OCI-LY7 (cell line): Measurements from ENCODE around the gene TRA2B. TPM values are rescaled to one million over a fixed set of nuclear protein-coding genes. Genes with fewer than 3 reads are reported as not detected.

Experiments used
- BruUV-seq: library from RNA; stranded (reverse); fragments of 400-500 nt; replicated peaks from 2 replicates; lab custom pipeline; 2021; lab: Mats Ljungman, UMichigan
- CTCF ChIA-PET: fragments of 300-600 bp; sonication (Branson Sonifier 250); formaldehyde crosslinking; loops from one replicate; lab custom pipeline; 2022; ENCODE audit warnings: antibody characterized with exemption; ENCODE audit not compliant: unreplicated experiment; lab: Charles Lee
- POLR2A ChIA-PET: fragments of 300-600 bp; sonication (Branson Sonifier 250); formaldehyde crosslinking; loops from one replicate; lab custom pipeline; 2022; ENCODE audit warnings: antibody characterized with exemption; lab: Charles Lee
- DNase-seq: peaks from one replicate; pipeline ENCODE4 v3.0.0-alpha.2; 2015; ENCODE audit warnings: low spot score
- H2AFZ ChIP-seq: fragments of 200-600 bp; sonication (generic), shearing (Covaris generic); 2 replicates; pipeline ENCODE4 v1.6.1; 2014; ENCODE audit warnings: mild to moderate bottlenecking, antibody characterized with exemption, low read length, moderate library complexity
- H3K27ac ChIP-seq: fragments of 200-600 bp; sonication (generic); 2 replicates; pipeline ENCODE4 v1.5.1; 2014; ENCODE audit warnings: mixed run types, low read depth, mild to moderate bottlenecking, moderate library complexity, low read length, inconsistent platforms; ENCODE audit not compliant: poor library complexity, severe bottlenecking
- H3K36me3 ChIP-seq: fragments of 200-600 bp; sonication (generic); 2 replicates; pipeline ENCODE4 v1.6.1; 2014; ENCODE audit warnings: mild to moderate bottlenecking, antibody characterized with exemption, low read length, moderate library complexity, mixed read lengths; ENCODE audit not compliant: insufficient read depth
- H3K4me1 ChIP-seq: fragments of 200-600 bp; sonication (generic); 2 replicates; pipeline ENCODE4 v1.5.1; 2014; ENCODE audit warnings: mild to moderate bottlenecking, low read length; ENCODE audit not compliant: insufficient read depth, poor library complexity, severe bottlenecking
- H3K4me2 ChIP-seq: fragments of 200-600 bp; sonication (generic); 2 replicates; pipeline ENCODE4 v1.6.1; 2014; ENCODE audit warnings: mild to moderate bottlenecking, low read length
- H3K4me3 ChIP-seq: fragments of 200-600 bp; sonication (generic); 2 replicates; pipeline ENCODE4 v1.5.1; 2014; ENCODE audit warnings: mild to moderate bottlenecking, low read depth, low read length; ENCODE audit not compliant: poor library complexity, severe bottlenecking
- H3K79me2 ChIP-seq: fragments of 200-600 bp; sonication (generic); 2 replicates; pipeline ENCODE4 v1.6.1; 2016; ENCODE audit warnings: low read depth, mild to moderate bottlenecking, low read length, moderate library complexity, mixed read lengths; ENCODE audit not compliant: insufficient read depth
- H3K9me2 ChIP-seq: fragments of 200-600 bp; sonication (generic); 2 replicates; pipeline ENCODE4 v1.6.1; 2016; ENCODE audit warnings: mild to moderate bottlenecking, low read length, mixed read lengths; ENCODE audit not compliant: insufficient read depth
- H3K9me3 ChIP-seq: fragments of 200-600 bp; sonication (generic); 2 replicates; pipeline ENCODE4 v1.6.1; 2014; ENCODE audit warnings: mild to moderate bottlenecking, mixed run types, low read length, mixed read lengths
- H4K20me1 ChIP-seq: fragments of 200-600 bp; sonication (generic); 2 replicates; pipeline ENCODE4 v1.6.1; 2014; ENCODE audit warnings: mild to moderate bottlenecking, antibody characterized with exemption, low read length, moderate library complexity, mixed read lengths; ENCODE audit not compliant: insufficient read depth
- EZH2phosphoT487 ChIP-seq: fragments of 200-600 bp; sonication (generic); IDR thresholded peaks from 2 replicates; pipeline ENCODE4 v1.6.1; 2018; ENCODE audit warnings: low read depth, borderline replicate concordance, mild to moderate bottlenecking, mixed run types, antibody characterized with exemption, low read length, moderate library complexity, mixed read lengths
- intact Hi-C: fragments of 100-400 bp; cut with micrococcal nuclease; formaldehyde crosslinking; loops from one replicate; pipeline ENCODE4 v1.10.0; 2022; ENCODE audit not compliant: unreplicated experiment
- total RNA-seq, 2 experiments: library from RNA; depleted of rRNA in 1 of 2; stranded (reverse); fragments of >200 nt in 1 of 2; shearing (Covaris generic) in 1 of 2; gene quantifications; 2 replicates each; pipeline ENCODE4 v1.2.3, GENCODE V29; 2014 to 2022
- TF ChIP-seq, protein P1 (sequence below): fragments of 200-600 bp; sonication (generic); conservative IDR thresholded peaks from 2 replicates; pipeline ENCODE4 v1.5.1; 2014; ENCODE audit warnings: mild to moderate bottlenecking, antibody characterized with exemption, low read length, moderate library complexity, mixed read lengths

TRA2B gene
- total RNA-seq, 2 experiments from 2014 or later = 325 to 349 TPM

DNA sequence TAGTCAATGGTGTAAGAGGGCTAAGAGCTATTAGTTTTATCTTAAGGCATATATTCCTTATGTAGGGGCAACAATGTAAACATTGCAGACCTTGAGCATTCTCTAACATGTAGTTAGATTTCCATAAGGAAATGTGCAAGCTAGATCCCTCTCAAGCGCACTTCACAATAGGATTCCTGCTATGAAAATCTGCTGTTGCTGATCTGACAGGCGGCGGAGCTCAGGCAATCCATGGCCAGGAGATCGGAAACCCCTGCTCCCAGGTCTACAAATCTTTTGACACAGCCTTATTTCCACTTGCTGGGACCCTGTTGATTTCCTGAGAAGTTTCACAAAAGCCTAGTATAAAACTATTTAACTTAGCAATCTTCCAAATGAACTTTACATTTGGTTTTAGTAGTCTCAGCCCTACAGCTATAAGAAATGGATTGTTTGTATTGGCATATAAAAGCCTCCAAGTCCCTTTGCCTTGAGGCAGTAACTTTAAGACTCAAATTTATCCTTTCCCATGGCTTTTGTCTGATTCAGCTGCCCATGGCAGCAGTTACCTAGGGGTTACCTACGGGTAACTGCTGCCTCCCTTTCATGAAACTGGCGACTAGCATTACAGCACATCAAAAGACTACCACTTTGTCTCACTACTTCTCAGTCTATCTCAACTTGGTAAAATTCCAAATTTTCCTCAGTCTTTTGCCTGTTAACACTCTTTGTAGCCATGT, 22.7 kb downstream of the TRA2B start:
- Histone ChIP-seq H3K4me1 (no peaks in the 10 kb centered on the region), H3K79me2 (peaks cover 34% of the 10 kb centered on the region; the same call in 1 of the 2 replicates), H3K9me3 (no peaks in the 10 kb centered on the region), H3K27ac (no peak overlapping the region), H2AFZ (no peak overlapping the region), H3K4me3 (no peak overlapping the region), H3K9me2 (no peaks in the 10 kb centered on the region), H4K20me1 (peaks cover 67% of the 10 kb centered on the region), H3K36me3 (peaks cover 76% of the 10 kb centered on the region), H3K4me2 (no peak overlapping the region)
- POLR2A ChIA-PET = interaction anchor here (0.6 to 1.1 kb wide), 3 partner anchors 10 to 184 kb away, joined by 3 read pairs; no protein-coding TSS in a partner anchor
- BruUV-seq = no TSS peak
- TF ChIP-seq, protein P1, sequence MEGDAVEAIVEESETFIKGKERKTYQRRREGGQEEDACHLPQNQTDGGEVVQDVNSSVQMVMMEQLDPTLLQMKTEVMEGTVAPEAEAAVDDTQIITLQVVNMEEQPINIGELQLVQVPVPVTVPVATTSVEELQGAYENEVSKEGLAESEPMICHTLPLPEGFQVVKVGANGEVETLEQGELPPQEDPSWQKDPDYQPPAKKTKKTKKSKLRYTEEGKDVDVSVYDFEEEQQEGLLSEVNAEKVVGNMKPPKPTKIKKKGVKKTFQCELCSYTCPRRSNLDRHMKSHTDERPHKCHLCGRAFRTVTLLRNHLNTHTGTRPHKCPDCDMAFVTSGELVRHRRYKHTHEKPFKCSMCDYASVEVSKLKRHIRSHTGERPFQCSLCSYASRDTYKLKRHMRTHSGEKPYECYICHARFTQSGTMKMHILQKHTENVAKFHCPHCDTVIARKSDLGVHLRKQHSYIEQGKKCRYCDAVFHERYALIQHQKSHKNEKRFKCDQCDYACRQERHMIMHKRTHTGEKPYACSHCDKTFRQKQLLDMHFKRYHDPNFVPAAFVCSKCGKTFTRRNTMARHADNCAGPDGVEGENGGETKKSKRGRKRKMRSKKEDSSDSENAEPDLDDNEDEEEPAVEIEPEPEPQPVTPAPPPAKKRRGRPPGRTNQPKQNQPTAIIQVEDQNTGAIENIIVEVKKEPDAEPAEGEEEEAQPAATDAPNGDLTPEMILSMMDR = no peak
- no peak for TF ChIP-seq EZH2phosphoT487
- no peak for DNase-seq
- intact Hi-C loops = no loop called here
- CTCF ChIA-PET = interaction anchor here (0.8 kb wide), 1 partner anchor 14 kb away, joined by 3 read pairs; no protein-coding TSS in a partner anchor

DNA sequence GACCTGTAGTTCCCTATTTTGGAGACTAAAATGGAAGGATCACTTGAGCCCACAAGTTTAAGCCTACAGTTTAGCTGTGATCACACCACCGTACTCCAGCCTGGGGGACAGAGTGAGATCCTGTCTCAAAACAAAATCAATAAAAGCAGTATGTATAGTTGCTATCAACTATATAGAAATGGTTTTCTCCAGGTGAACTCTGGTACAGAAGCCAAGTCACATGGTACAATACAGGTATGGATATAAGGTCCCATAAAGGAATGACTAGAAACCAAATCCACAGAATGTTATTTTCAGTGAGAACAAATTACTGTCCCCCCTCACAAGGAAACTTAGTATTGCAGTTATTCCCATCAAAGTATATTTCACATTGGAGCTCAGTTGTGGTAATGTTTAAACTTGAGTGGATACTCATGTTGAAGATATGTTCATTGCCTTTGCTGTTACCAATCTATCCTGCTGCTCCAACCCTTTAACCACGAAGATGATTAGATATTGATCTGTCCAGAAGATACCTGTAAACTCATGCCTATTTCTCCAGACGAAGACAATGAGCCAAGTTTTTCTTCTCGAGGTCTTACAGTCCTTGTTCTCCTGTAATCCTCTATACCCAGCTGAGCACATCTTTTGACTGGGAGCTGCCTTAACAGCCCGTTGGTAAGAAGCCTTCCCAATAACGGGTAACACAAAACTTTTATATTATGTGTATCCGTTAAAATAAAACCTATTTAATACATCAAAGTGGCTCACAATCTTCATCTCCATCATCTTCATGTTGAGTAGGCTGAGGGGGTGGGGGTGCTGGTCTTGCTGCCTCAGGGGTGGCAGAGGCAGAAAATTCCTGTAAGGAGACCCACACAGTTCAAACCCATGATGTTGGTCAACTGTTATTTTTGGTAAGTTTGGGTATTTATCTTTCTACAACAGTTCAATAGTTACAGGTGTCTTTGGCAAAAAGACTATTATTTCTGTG, 24.6 kb downstream of the TRA2B start:
- CTCF ChIA-PET = no interaction called here
- H3K4me2 ChIP-seq = no peak overlapping the region
- no peak overlapping the region for H3K27ac ChIP-seq
- H3K36me3 ChIP-seq = peaks cover 57% of the 10 kb centered on the region
- BruUV-seq = TSS peak; percentile 3
- H3K4me3 ChIP-seq = no peak overlapping the region
- POLR2A ChIA-PET = interaction anchor here (0.6 to 2.8 kb wide), 6 partner anchors 9 to 21 kb away, joined by 3 to 15 read pairs (median 4); no protein-coding TSS in a partner anchor
- peaks cover 48% of the 10 kb centered on the region; the same call in 1 of the 2 replicates for H4K20me1 ChIP-seq
- no peak overlapping the region for H2AFZ ChIP-seq
- no peaks in the 10 kb centered on the region for H3K9me3 ChIP-seq
- DNase-seq = no peak
- no peaks in the 10 kb centered on the region for H3K4me1 ChIP-seq
- H3K9me2 ChIP-seq = no peaks in the 10 kb centered on the region
- peaks cover 16% of the 10 kb centered on the region; the same call in 1 of the 2 replicates for H3K79me2 ChIP-seq
- TF ChIP-seq, protein P1 = no peak
- no peak for TF ChIP-seq EZH2phosphoT487
- intact Hi-C loops = no loop called here
